Memory B cell (primary cell): ENCODE results near the gene TMUB1.

ENCODE experiments used
- ATAC-seq: fragments of 150-1000 bp; cut with Tn5 transposase; 2 replicates; pipeline ENCODE4 v1.10.0; 2021; ENCODE audit warnings: low read depth, mild to moderate bottlenecking, moderate library complexity
- DNase-seq, 2 donors: peaks; one replicate each; pipeline ENCODE4 v3.0.0; 2022; ENCODE audit warnings: low spot score in 2 of 2
- H3K27ac Mint-ChIP-seq: one replicate; pipeline ENCODE4 v1.8.0; 2022; ENCODE audit warnings: mild to moderate bottlenecking, moderate library complexity, mixed read lengths
- H3K27me3 Mint-ChIP-seq: one replicate; pipeline ENCODE4 v1.8.0; 2022; ENCODE audit warnings: mixed read lengths
- H3K36me3 Mint-ChIP-seq: one replicate; pipeline ENCODE4 v1.8.0; 2022; ENCODE audit warnings: mild to moderate bottlenecking, mixed read lengths
- H3K4me1 Mint-ChIP-seq: one replicate; pipeline ENCODE4 v1.8.0; 2022; ENCODE audit warnings: mixed read lengths
- H3K4me3 Mint-ChIP-seq: one replicate; pipeline ENCODE4 v1.8.0; 2022; ENCODE audit warnings: mild to moderate bottlenecking, moderate library complexity, mixed read lengths
- H3K9me3 Mint-ChIP-seq: one replicate; pipeline ENCODE4 v1.8.0; 2022; ENCODE audit warnings: mixed read lengths

TMUB1 gene

GRCh38 chr7:151101621-151102396 lies 18.5 kb upstream of the TMUB1 start:
- DNase-seq, result no peak
- H3K4me3 Mint-ChIP-seq, result no peak overlapping the region
- ATAC-seq, result no peak
- H3K4me1 Mint-ChIP-seq, result no peaks in the 10 kb centered on the region
- H3K27ac Mint-ChIP-seq, result no peak overlapping the region
- H3K36me3 Mint-ChIP-seq, result peaks cover 1% of the 10 kb centered on the region
- H3K27me3 Mint-ChIP-seq, result no peaks in the 10 kb centered on the region
- H3K9me3 Mint-ChIP-seq, result no peaks in the 10 kb centered on the region

- DNase-seq, result no peak
- H3K36me3 Mint-ChIP-seq, result peaks cover 1% of the 10 kb centered on the region
- H3K4me1 Mint-ChIP-seq, result no peaks in the 10 kb centered on the region
- no peaks in the 10 kb centered on the region for H3K27me3 Mint-ChIP-seq
- no peak overlapping the region for H3K4me3 Mint-ChIP-seq
- no peak for ATAC-seq
- H3K27ac Mint-ChIP-seq, result no peak overlapping the region
- H3K9me3 Mint-ChIP-seq, result no peaks in the 10 kb centered on the region
Observed at GRCh38 chr7:151100921-151101320, 17.6 kb upstream of the TMUB1 start.

GRCh38 chr7:151099486-151100211 lies 16.4 kb upstream of the TMUB1 start:
- Mint-ChIP-seq H3K9me3 (no peaks in the 10 kb centered on the region), H3K27me3 (no peaks in the 10 kb centered on the region), H3K27ac (no peak overlapping the region), H3K4me1 (peaks cover 2% of the 10 kb centered on the region), H3K4me3 (no peak overlapping the region), H3K36me3 (peaks cover 1% of the 10 kb centered on the region)
- DNase-seq (no peak), ATAC-seq (no peak)

GRCh38 chr7:151095828-151096475 lies 12.7 kb upstream of the TMUB1 start:
- H3K4me3 Mint-ChIP-seq, result no peak overlapping the region
- no peaks in the 10 kb centered on the region for H3K36me3 Mint-ChIP-seq
- ATAC-seq (no peak), DNase-seq (no peak)
- H3K27ac Mint-ChIP-seq, result no peak overlapping the region
- no peaks in the 10 kb centered on the region for H3K27me3 Mint-ChIP-seq
- H3K4me1 Mint-ChIP-seq, result peaks cover 2% of the 10 kb centered on the region
- no peaks in the 10 kb centered on the region for H3K9me3 Mint-ChIP-seq

GRCh38 chr7:151095123-151095797 lies 12.0 kb upstream of the TMUB1 start:
- Mint-ChIP-seq H3K27ac (no peak overlapping the region), H3K4me3 (no peak overlapping the region), H3K27me3 (no peaks in the 10 kb centered on the region), H3K9me3 (no peaks in the 10 kb centered on the region), H3K36me3 (no peaks in the 10 kb centered on the region), H3K4me1 (peaks cover 2% of the 10 kb centered on the region)
- DNase-seq (no peak), ATAC-seq (no peak)

- no peak for ATAC-seq
- H3K27me3 Mint-ChIP-seq, result no peaks in the 10 kb centered on the region
- no peak for DNase-seq
- H3K4me3 Mint-ChIP-seq, result no peak overlapping the region
- no peaks in the 10 kb centered on the region for H3K36me3 Mint-ChIP-seq
- no peak overlapping the region for H3K27ac Mint-ChIP-seq
- H3K4me1 Mint-ChIP-seq, result peaks cover 4% of the 10 kb centered on the region
- H3K9me3 Mint-ChIP-seq, result no peaks in the 10 kb centered on the region
Observed at GRCh38 chr7:151094675-151095074, 11.4 kb upstream of the TMUB1 start.

- peaks cover 8% of the 10 kb centered on the region for H3K4me1 Mint-ChIP-seq
- no peak overlapping the region for H3K27ac Mint-ChIP-seq
- DNase-seq (no peak), ATAC-seq (no peak)
- no peaks in the 10 kb centered on the region for H3K36me3 Mint-ChIP-seq
- H3K9me3 Mint-ChIP-seq, result no peaks in the 10 kb centered on the region
- H3K27me3 Mint-ChIP-seq, result no peaks in the 10 kb centered on the region
- H3K4me3 Mint-ChIP-seq, result no peak overlapping the region
Observed at GRCh38 chr7:151093748-151094147, 10.5 kb upstream of the TMUB1 start.

- no peaks in the 10 kb centered on the region for H3K27me3 Mint-ChIP-seq
- H3K36me3 Mint-ChIP-seq, result no peaks in the 10 kb centered on the region
- DNase-seq, result no peak
- H3K4me1 Mint-ChIP-seq, result peaks cover 11% of the 10 kb centered on the region
- no peaks in the 10 kb centered on the region for H3K9me3 Mint-ChIP-seq
- no peak for ATAC-seq
- H3K4me3 Mint-ChIP-seq, result no peak overlapping the region
- H3K27ac Mint-ChIP-seq, result no peak overlapping the region
Observed at GRCh38 chr7:151091988-151092387, 8.7 kb upstream of the TMUB1 start.

GRCh38 chr7:151091431-151091830 lies 8.1 kb upstream of the TMUB1 start:
- Mint-ChIP-seq H3K36me3 (no peaks in the 10 kb centered on the region), H3K27ac (no peak overlapping the region), H3K9me3 (no peaks in the 10 kb centered on the region), H3K4me3 (no peak overlapping the region), H3K4me1 (peaks cover 11% of the 10 kb centered on the region), H3K27me3 (no peaks in the 10 kb centered on the region)
- no peak for ATAC-seq
- DNase-seq, result no peak

- Mint-ChIP-seq H3K4me3 (no peak overlapping the region), H3K36me3 (no peaks in the 10 kb centered on the region), H3K27me3 (no peaks in the 10 kb centered on the region), H3K4me1 (peaks cover 11% of the 10 kb centered on the region), H3K27ac (no peak overlapping the region), H3K9me3 (no peaks in the 10 kb centered on the region)
- DNase-seq, result no peak
- no peak for ATAC-seq
Observed at GRCh38 chr7:151091003-151091402, 7.7 kb upstream of the TMUB1 start.

- no peak overlapping the region for H3K27ac Mint-ChIP-seq
- peaks cover 20% of the 10 kb centered on the region for H3K4me1 Mint-ChIP-seq
- no peaks in the 10 kb centered on the region for H3K9me3 Mint-ChIP-seq
- DNase-seq (no peak), ATAC-seq (no peak)
- H3K36me3 Mint-ChIP-seq, result no peaks in the 10 kb centered on the region
- no peak overlapping the region for H3K4me3 Mint-ChIP-seq
- H3K27me3 Mint-ChIP-seq, result no peaks in the 10 kb centered on the region
Observed at GRCh38 chr7:151089893-151090730, 6.8 kb upstream of the TMUB1 start.

- no peak for DNase-seq
- Mint-ChIP-seq H3K36me3 (no peaks in the 10 kb centered on the region), H3K27me3 (peaks cover 2% of the 10 kb centered on the region), H3K9me3 (no peaks in the 10 kb centered on the region), H3K27ac (peak overlapping the region; percentile 7), H3K4me3 (peak overlapping the region; percentile 43), H3K4me1 (peaks cover 23% of the 10 kb centered on the region)
- no peak for ATAC-seq
Observed at GRCh38 chr7:151088856-151089699, 5.8 kb upstream of the TMUB1 start.
